ENCODE measurements around the gene SEC14L6.

DNA sequence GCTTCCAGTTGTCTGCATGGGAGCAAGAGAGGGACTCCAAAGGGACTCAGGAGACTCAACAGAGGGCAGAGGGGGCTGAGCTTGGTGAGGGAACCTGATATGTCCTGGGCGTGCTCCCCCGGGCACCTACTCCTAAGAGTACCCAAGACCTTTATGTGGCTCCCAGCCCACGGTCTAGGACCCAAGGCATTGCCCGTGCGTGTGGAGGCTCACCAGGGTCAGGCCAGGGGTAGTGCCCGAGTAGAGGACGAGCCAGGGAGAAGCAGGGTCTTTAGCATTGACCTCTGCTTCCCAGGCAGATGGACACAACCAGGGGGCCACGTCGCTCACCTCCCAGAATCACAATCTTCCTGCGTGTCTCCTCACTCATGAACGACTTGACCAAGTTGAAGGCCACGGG lies 54.4 kb downstream of the SEC14L6 start:
- TF ChIP-seq, protein P1, sequence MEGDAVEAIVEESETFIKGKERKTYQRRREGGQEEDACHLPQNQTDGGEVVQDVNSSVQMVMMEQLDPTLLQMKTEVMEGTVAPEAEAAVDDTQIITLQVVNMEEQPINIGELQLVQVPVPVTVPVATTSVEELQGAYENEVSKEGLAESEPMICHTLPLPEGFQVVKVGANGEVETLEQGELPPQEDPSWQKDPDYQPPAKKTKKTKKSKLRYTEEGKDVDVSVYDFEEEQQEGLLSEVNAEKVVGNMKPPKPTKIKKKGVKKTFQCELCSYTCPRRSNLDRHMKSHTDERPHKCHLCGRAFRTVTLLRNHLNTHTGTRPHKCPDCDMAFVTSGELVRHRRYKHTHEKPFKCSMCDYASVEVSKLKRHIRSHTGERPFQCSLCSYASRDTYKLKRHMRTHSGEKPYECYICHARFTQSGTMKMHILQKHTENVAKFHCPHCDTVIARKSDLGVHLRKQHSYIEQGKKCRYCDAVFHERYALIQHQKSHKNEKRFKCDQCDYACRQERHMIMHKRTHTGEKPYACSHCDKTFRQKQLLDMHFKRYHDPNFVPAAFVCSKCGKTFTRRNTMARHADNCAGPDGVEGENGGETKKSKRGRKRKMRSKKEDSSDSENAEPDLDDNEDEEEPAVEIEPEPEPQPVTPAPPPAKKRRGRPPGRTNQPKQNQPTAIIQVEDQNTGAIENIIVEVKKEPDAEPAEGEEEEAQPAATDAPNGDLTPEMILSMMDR (IDR thresholded peaks at IDR 0.05), result no peak
- TF ChIP-seq ZFX (IDR thresholded peaks at IDR 0.05; ENCODE audit: borderline replicate concordance), result no peak

All from 22Rv1 (cell line).